ENCODE results near the gene HSD17B8. TPM values are rescaled to one million over a fixed set of nuclear protein-coding genes. Genes with fewer than 3 reads are reported as not detected.
"Not testable (repeated sequence)": the region's sequence is repeated elsewhere in the genome, so short reads cannot be mapped to it uniquely, and the experiment has no call there.

Gene HSD17B8
- total RNA-seq, 2 experiments from 2014 or later: 8.6 to 10.5 TPM

DNA sequence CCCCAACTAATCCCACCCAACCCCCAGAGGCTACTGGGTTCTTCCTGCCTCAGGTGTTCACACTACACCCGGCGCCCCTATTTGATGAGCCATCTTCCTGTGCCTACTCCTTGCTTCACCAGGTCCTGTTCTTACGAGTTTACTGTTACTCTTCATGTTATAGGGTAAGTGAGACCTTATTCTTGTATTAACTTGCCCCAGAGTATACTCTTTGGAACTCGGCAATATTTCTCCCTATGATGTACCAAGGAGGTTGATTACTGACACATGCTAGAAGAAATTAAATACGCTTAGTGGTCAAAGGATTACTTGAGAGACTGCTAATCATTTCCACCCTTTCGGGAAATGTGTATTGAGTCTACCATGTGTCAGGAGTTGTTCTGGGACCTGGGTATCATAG, 12.8 kb downstream of the HSD17B8 start:
- Mint-ChIP-seq H3K4me3 (no peak overlapping the region), H3K27ac (no peak overlapping the region), H3K27me3 (peaks cover 69% of the 10 kb centered on the region), H3K4me1 (ENCODE audit: low read depth) (peaks cover 21% of the 10 kb centered on the region), H3K36me3 (ENCODE audit: low read depth) (peaks cover 14% of the 10 kb centered on the region), H3K9me3 (no peaks in the 10 kb centered on the region)
- peaks cover 17% of the 10 kb centered on the region for H3K4me1 ChIP-seq (ENCODE audit: insufficient read depth, low read length)
- H3K27me3 ChIP-seq (ENCODE audit: control insufficient read depth in 1 of 2, insufficient read depth in 2 of 2, low read length in 2 of 2): peaks cover 0 to 14% of the 10 kb centered on the region in 2 experiments
- ATAC-seq (ENCODE audit: poor library complexity) (no peak), DNase-seq (no peak)
- H3K4me3 ChIP-seq (ENCODE audit: low read length): no peak overlapping the region
- H3K36me3 ChIP-seq (ENCODE audit: insufficient read depth, low read length): no peaks in the 10 kb centered on the region
- ChIA-PET CTCF (no interaction called here), POLR2A (no interaction called here)
- H3K27ac ChIP-seq (ENCODE audit: low read depth in 1 of 2, low read length in 2 of 2): no peak overlapping the region
- no peaks in the 10 kb centered on the region for H3K9me3 ChIP-seq (ENCODE audit: control insufficient read depth in 1 of 2, insufficient read depth in 1 of 2, low read length in 2 of 2)
- intact Hi-C loops (cut with DNase I, micrococcal nuclease): no loop called here
- TF ChIP-seq CTCF (IDR thresholded peaks at IDR 0.05): no peak

GRCh38 chr6:33217681-33218080, 13.2 kb downstream of the HSD17B8 start:
- H3K9me3 Mint-ChIP-seq: no peaks in the 10 kb centered on the region
- ChIA-PET POLR2A (no interaction called here), CTCF (no interaction called here)
- no peak overlapping the region for H3K4me3 Mint-ChIP-seq
- H3K4me1 Mint-ChIP-seq (ENCODE audit: low read depth): peaks cover 17% of the 10 kb centered on the region
- H3K27me3 Mint-ChIP-seq: peaks cover 69% of the 10 kb centered on the region
- no peaks in the 10 kb centered on the region for H3K36me3 ChIP-seq (ENCODE audit: insufficient read depth, low read length)
- peaks cover 0 to 14% of the 10 kb centered on the region in 2 experiments for H3K27me3 ChIP-seq (ENCODE audit: control insufficient read depth in 1 of 2, insufficient read depth in 2 of 2, low read length in 2 of 2)
- ATAC-seq (ENCODE audit: poor library complexity) (no peak), DNase-seq (no peak)
- no peaks in the 10 kb centered on the region for H3K9me3 ChIP-seq (ENCODE audit: control insufficient read depth in 1 of 2, insufficient read depth in 1 of 2, low read length in 2 of 2)
- peaks cover 16% of the 10 kb centered on the region for H3K4me1 ChIP-seq (ENCODE audit: insufficient read depth, low read length)
- intact Hi-C loops (cut with DNase I, micrococcal nuclease): no loop called here
- no peak overlapping the region for H3K27ac Mint-ChIP-seq
- peaks cover 9% of the 10 kb centered on the region for H3K36me3 Mint-ChIP-seq (ENCODE audit: low read depth)
- H3K4me3 ChIP-seq (ENCODE audit: low read length): no peak overlapping the region
- no peak for TF ChIP-seq CTCF (IDR thresholded peaks at IDR 0.05)
- H3K27ac ChIP-seq (ENCODE audit: low read depth in 1 of 2, low read length in 2 of 2): no peak overlapping the region

DNA sequence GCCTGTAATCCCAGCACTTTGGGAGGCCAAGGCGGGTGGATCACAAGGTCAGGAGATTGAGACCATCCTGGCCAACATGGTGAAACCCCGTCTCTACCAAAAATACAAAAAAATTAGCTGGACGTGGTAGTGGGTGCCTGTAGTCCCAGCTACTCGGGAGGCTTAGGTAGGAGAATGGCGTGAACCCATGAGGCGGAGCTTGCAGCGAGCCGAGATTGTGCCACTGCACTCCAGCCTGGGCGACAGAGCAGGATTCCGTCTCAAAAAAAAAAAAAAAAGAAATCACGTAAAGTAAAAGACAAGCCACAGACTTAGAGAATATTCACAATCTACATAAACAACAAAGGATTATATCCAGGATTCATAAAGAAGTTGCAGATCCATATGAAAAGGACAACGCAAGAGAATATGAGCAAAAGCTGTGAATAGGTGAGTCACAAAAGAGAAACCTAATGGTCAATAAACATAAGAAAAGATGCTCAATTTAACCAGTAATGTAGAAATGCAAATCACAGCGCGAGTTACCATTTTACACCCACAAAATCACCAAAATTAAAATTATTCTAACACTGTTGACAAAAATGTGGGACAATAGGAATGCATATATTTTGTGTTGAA, 22.2 kb downstream of the HSD17B8 start:
- H3K4me1 Mint-ChIP-seq (ENCODE audit: low read depth); H3K36me3 ChIP-seq (ENCODE audit: insufficient read depth, low read length); H3K27me3 ChIP-seq (ENCODE audit: control insufficient read depth in 1 of 2, insufficient read depth in 2 of 2, low read length in 2 of 2); H3K27ac Mint-ChIP-seq; H3K9me3 ChIP-seq (ENCODE audit: control insufficient read depth in 1 of 2, insufficient read depth in 1 of 2, low read length in 2 of 2); H3K4me1 ChIP-seq (ENCODE audit: insufficient read depth, low read length); H3K4me3 Mint-ChIP-seq; ATAC-seq (ENCODE audit: poor library complexity); H3K36me3 Mint-ChIP-seq (ENCODE audit: low read depth); POLR2A ChIA-PET; H3K9me3 Mint-ChIP-seq; H3K27ac ChIP-seq (ENCODE audit: low read depth in 1 of 2, low read length in 2 of 2); DNase-seq; intact Hi-C loops (cut with DNase I, micrococcal nuclease); H3K4me3 ChIP-seq (ENCODE audit: low read length): not testable (repeated sequence)
- CTCF ChIA-PET: interaction anchor here (0.6 to 0.8 kb wide), 2 partner anchors 22 to 141 kb away, joined by 3 to 5 read pairs; no protein-coding TSS in a partner anchor
- peaks cover 44% of the 10 kb centered on the region for H3K27me3 Mint-ChIP-seq

- H3K36me3 Mint-ChIP-seq (ENCODE audit: low read depth): no peaks in the 10 kb centered on the region
- DNase-seq (no peak), ATAC-seq (ENCODE audit: poor library complexity) (no peak)
- H3K9me3 ChIP-seq (ENCODE audit: control insufficient read depth in 1 of 2, insufficient read depth in 1 of 2, low read length in 2 of 2): no peaks in the 10 kb centered on the region
- H3K27ac Mint-ChIP-seq: no peak overlapping the region
- CTCF ChIA-PET: no interaction called here
- intact Hi-C loops (cut with DNase I, micrococcal nuclease): no loop called here
- H3K4me1 ChIP-seq (ENCODE audit: insufficient read depth, low read length): no peaks in the 10 kb centered on the region
- H3K36me3 ChIP-seq (ENCODE audit: insufficient read depth, low read length): no peaks in the 10 kb centered on the region
- H3K4me3 ChIP-seq (ENCODE audit: low read length): no peak overlapping the region
- H3K27ac ChIP-seq (ENCODE audit: low read depth in 1 of 2, low read length in 2 of 2): no peak overlapping the region
- peaks cover 11% of the 10 kb centered on the region in 2 experiments for H3K27me3 ChIP-seq (ENCODE audit: control insufficient read depth in 1 of 2, insufficient read depth in 2 of 2, low read length in 2 of 2)
- no peaks in the 10 kb centered on the region for H3K9me3 Mint-ChIP-seq
- POLR2A ChIA-PET: interaction anchor here (0.6 kb wide), 1 partner anchor 836 kb away, joined by 4 read pairs; no protein-coding TSS in a partner anchor
- H3K27me3 Mint-ChIP-seq: peaks cover 47% of the 10 kb centered on the region
- no peak for TF ChIP-seq CTCF (IDR thresholded peaks at IDR 0.05)
- no peak overlapping the region for H3K4me3 Mint-ChIP-seq
- peaks cover 2% of the 10 kb centered on the region for H3K4me1 Mint-ChIP-seq (ENCODE audit: low read depth)
Observed at GRCh38 chr6:33235221-33235634, 30.8 kb downstream of the HSD17B8 start.

All from CD4-positive, alpha-beta T cell (primary cell).